Adrenal gland (tissue), 5 donors: ENCODE results near the gene PPP6R2.

Source experiments
- POLR2A ChIP-seq, 2 donors: fragments of 450-650 bp; IDR thresholded peaks; one replicate each; pipeline ENCODE4 v1.6.1; 2017; ENCODE audit warnings: antibody characterized with exemption in 2 of 2, mild to moderate bottlenecking in 2 of 2, moderate library complexity in 1 of 2
- TF ChIP-seq, protein P1 (sequence below), 6 experiments: fragments of 450-650 bp in 4 of 6; fragments of 200-600 bp in 2 of 6; sonication (generic) in 1 of 6; IDR thresholded peaks; 1 replicate in 5 of 6; 2 replicates in 1 of 6; pipeline versions ENCODE4 v1.5.1 to v1.8.0; 2016 to 2021; ENCODE audit warnings: antibody characterized with exemption in 6 of 6, mild to moderate bottlenecking in 2 of 6, moderate library complexity in 1 of 6
- donor health status: DM: no; HTN: no; CAD: no.

DNA sequence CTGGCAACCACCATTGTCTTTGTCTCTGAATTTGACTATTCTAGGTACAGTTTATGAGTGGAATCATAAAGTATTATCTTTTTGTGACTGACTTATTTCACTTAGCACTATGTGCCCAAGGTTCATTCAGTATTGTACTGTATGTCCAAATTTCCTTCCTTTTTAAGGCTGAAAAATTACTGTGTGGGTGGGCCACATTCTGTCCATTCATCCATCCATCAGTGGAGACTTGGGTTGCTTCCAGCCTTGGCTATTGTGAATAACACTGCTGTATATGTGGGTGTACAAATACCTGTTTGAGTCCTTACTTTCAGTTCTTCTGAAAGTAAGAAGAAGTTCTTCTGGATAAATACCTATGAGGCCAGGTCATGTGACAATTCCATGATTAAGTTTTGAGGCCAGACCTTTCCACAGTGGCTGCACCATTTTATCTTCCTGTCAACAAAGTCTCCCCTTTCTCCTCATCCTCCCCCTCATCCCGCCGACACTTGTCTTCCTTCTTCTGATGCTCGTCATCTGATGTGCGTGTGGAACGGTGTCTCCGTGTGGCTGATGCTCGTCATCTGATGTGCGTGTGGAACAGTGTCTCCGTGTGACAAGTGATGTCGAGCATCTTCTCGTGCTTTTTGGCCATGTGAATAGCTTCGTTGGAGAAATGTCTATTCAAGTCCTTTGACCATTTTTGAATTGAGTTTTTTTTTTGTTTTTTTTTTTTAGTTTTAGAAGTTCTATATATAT, 82.2 kb downstream of the PPP6R2 start:
- TF ChIP-seq, protein P1, sequence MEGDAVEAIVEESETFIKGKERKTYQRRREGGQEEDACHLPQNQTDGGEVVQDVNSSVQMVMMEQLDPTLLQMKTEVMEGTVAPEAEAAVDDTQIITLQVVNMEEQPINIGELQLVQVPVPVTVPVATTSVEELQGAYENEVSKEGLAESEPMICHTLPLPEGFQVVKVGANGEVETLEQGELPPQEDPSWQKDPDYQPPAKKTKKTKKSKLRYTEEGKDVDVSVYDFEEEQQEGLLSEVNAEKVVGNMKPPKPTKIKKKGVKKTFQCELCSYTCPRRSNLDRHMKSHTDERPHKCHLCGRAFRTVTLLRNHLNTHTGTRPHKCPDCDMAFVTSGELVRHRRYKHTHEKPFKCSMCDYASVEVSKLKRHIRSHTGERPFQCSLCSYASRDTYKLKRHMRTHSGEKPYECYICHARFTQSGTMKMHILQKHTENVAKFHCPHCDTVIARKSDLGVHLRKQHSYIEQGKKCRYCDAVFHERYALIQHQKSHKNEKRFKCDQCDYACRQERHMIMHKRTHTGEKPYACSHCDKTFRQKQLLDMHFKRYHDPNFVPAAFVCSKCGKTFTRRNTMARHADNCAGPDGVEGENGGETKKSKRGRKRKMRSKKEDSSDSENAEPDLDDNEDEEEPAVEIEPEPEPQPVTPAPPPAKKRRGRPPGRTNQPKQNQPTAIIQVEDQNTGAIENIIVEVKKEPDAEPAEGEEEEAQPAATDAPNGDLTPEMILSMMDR (IDR thresholded peaks at IDR 0.05), result no peak
- TF ChIP-seq POLR2A (IDR thresholded peaks at IDR 0.05), result no peak
